Endothelial cell (in vitro differentiated cells): ENCODE data around the gene USP36. TPM values are rescaled to one million over a fixed set of nuclear protein-coding genes. Genes with fewer than 3 reads are reported as not detected.

ENCODE experiments used
- DNase-seq: peaks from one replicate; pipeline ENCODE4 v3.0.0; 2021; ENCODE audit warnings: low spot score
- H3K27ac Mint-ChIP-seq: one replicate; pipeline ENCODE4 v1.8.0; 2021; ENCODE audit warnings: mixed read lengths, inconsistent platforms; ENCODE audit not compliant: unreplicated experiment
- H3K27me3 Mint-ChIP-seq: one replicate; pipeline ENCODE4 v1.8.0; 2021; ENCODE audit warnings: mild to moderate bottlenecking, moderate library complexity, mixed read lengths, inconsistent platforms; ENCODE audit not compliant: unreplicated experiment
- H3K36me3 Mint-ChIP-seq: one replicate; pipeline ENCODE4 v1.8.0; 2021; ENCODE audit warnings: mild to moderate bottlenecking, low read depth, mixed read lengths, inconsistent platforms; ENCODE audit not compliant: unreplicated experiment
- H3K4me1 Mint-ChIP-seq: one replicate; pipeline ENCODE4 v1.8.0; 2021; ENCODE audit warnings: mild to moderate bottlenecking, mixed read lengths, inconsistent platforms; ENCODE audit not compliant: unreplicated experiment
- H3K4me3 Mint-ChIP-seq: one replicate; pipeline ENCODE4 v1.8.0; 2021; ENCODE audit warnings: mild to moderate bottlenecking, mixed read lengths, inconsistent platforms; ENCODE audit not compliant: unreplicated experiment
- H3K9me3 Mint-ChIP-seq: one replicate; pipeline ENCODE4 v1.8.0; 2021; ENCODE audit warnings: mixed read lengths, inconsistent platforms; ENCODE audit not compliant: unreplicated experiment
- CTCF ChIP-seq: fragments of 200-600 bp; sonication (generic); IDR thresholded peaks from one replicate; pipeline ENCODE4 v1.5.0; 2021; ENCODE audit warnings: antibody characterized with exemption; ENCODE audit not compliant: unreplicated experiment
- total RNA-seq: library from RNA; stranded (reverse); fragmentation: NEBNext Ultra II Directional; extraction: Animal tissue kit (Norgen Biotek cat#: 25700); gene quantifications from one replicate; pipeline ENCODE4 v1.2.1, GENCODE V29; 2021; ENCODE audit not compliant: unreplicated experiment

USP36 gene
- total RNA-seq, 1 donor from 2014 or later: 56.7 TPM

- H3K27ac Mint-ChIP-seq: no peak overlapping the region
- no peak for TF ChIP-seq CTCF
- peaks cover 55% of the 10 kb centered on the region for H3K36me3 Mint-ChIP-seq
- H3K4me1 Mint-ChIP-seq: peaks cover 52% of the 10 kb centered on the region
- H3K9me3 Mint-ChIP-seq: no peaks in the 10 kb centered on the region
- H3K27me3 Mint-ChIP-seq: peaks cover 6% of the 10 kb centered on the region
- DNase-seq: no peak
- H3K4me3 Mint-ChIP-seq: peak overlapping the region; percentile 28
Measured at GRCh38 chr17:78821961-78822360, 18.7 kb downstream of the USP36 start.

GRCh38 chr17:78820841-78821240 lies 19.8 kb downstream of the USP36 start:
- Mint-ChIP-seq H3K4me3 (no peak overlapping the region), H3K36me3 (peaks cover 56% of the 10 kb centered on the region), H3K27ac (peak overlapping the region; percentile 49), H3K9me3 (no peaks in the 10 kb centered on the region), H3K4me1 (peaks cover 45% of the 10 kb centered on the region), H3K27me3 (peaks cover 6% of the 10 kb centered on the region)
- TF ChIP-seq CTCF: no peak
- no peak for DNase-seq

- Mint-ChIP-seq H3K4me1 (peaks cover 42% of the 10 kb centered on the region), H3K4me3 (no peak overlapping the region), H3K36me3 (peaks cover 51% of the 10 kb centered on the region), H3K27me3 (peaks cover 5% of the 10 kb centered on the region), H3K27ac (peak overlapping the region; percentile 98), H3K9me3 (no peaks in the 10 kb centered on the region)
- TF ChIP-seq CTCF: no peak
- no peak for DNase-seq
Measured at GRCh38 chr17:78819806-78820792, 20.5 kb downstream of the USP36 start.

GRCh38 chr17:78819402-78819801 lies 21.2 kb downstream of the USP36 start:
- Mint-ChIP-seq H3K27me3 (peaks cover 5% of the 10 kb centered on the region), H3K9me3 (no peaks in the 10 kb centered on the region), H3K36me3 (peaks cover 46% of the 10 kb centered on the region), H3K4me1 (peaks cover 42% of the 10 kb centered on the region), H3K27ac (peak overlapping the region; percentile 98), H3K4me3 (peak overlapping the region; percentile 2)
- DNase-seq: no peak
- no peak for TF ChIP-seq CTCF

- H3K9me3 Mint-ChIP-seq: no peaks in the 10 kb centered on the region
Measured at GRCh38 chr17:78818932-78819331, 21.7 kb downstream of the USP36 start.

More at GRCh38 chr17:78818932-78819331, 21.7 kb downstream of the USP36 start:
- Mint-ChIP-seq H3K27me3 (peaks cover under 1% of the 10 kb centered on the region), H3K36me3 (peaks cover 46% of the 10 kb centered on the region), H3K27ac (peak overlapping the region; percentile 98), H3K4me1 (peaks cover 42% of the 10 kb centered on the region), H3K4me3 (peak overlapping the region; percentile 2)
- peak; percentile 55 for DNase-seq
- no peak for TF ChIP-seq CTCF
